Activated CD4-positive, CD25-positive, alpha-beta regulatory T cell (primary cell): Measurements from ENCODE around the gene GHRHR.

Source experiments
- DNase-seq, 4 experiments: peaks; one replicate each; lab custom pipeline; 2025; lab: John Stamatoyannopoulos, UW

The GHRHR gene

DNA sequence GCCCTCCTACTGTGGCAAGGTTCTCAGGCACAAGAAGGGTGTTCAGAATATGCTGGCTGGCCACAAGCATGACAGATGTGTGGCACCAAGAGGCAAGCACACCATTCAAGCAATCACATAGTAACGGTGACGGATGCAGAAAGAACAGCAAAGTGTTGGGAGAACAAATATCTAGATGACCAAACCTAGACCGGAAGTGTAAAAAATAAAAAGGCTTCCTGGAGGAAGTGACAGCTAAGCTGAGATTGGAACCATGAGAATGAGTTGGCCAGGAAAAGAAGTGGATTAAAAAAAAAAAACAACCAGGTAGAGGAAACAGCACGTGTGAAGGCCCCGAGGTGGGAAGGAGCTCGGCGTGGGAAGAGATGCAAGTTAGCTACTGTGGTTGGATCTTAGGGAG, 22.0 kb downstream of the GHRHR start:
- DNase-seq, result no peak

- DNase-seq, result no peak
Observed at GRCh38 chr7:30986331-30986730, 22.6 kb downstream of the GHRHR start.

- DNase-seq, result no peak
Observed at GRCh38 chr7:30986738-30987137, 23.0 kb downstream of the GHRHR start.

DNA sequence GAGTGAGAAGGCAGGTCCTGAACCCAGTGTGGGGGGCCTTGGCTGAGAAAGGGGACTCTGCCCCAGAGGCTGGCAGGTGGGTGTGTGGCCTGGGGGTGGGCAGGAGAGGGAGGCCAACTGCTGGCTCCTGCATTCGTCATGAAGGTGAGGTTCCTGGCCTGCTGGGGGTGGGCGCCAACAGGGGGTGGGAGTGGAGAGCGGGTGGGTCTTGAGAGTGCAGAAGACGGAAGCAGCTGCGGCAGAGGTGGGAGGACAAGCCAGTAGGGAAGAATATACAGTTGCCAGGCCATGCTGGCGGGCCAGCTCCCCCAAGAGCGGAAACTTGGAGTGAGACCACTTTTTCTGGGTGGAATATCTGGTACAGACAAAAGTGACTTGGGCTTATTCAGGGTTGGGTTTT, 23.4 kb downstream of the GHRHR start:
- no peak for DNase-seq

- no peak for DNase-seq
Observed at GRCh38 chr7:30987936-30988335, 24.2 kb downstream of the GHRHR start.

GRCh38 chr7:30988351-30989005, 24.7 kb downstream of the GHRHR start:
- DNase-seq, result no peak

- DNase-seq, result no peak
Observed at GRCh38 chr7:30989008-30989823, 25.5 kb downstream of the GHRHR start.

- no peak for DNase-seq
Observed at GRCh38 chr7:30989824-30990672, 26.3 kb downstream of the GHRHR start.

- DNase-seq, result no peak
Observed at GRCh38 chr7:30990673-30991170, 27.0 kb downstream of the GHRHR start.

DNA sequence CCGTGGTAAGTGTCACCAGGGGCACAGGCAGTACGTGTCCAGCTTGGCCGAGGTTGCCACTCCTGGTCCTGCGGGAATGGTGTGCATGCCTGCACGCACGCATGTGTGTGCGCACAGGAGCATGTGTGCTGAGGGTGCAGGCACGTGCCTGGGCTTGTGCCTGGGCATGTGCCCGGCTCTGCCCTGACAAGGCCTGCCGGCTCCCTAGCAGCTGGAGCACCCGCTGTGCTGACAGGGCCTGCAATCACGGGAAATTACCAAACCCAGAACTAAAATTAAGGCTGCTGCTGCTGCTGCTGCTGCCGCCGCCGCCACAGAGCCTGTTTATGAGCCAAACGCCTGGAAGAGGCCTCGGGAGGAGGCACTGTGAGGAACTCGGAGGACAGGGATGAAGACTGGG, 28.7 kb downstream of the GHRHR start:
- no peak for DNase-seq

DNA sequence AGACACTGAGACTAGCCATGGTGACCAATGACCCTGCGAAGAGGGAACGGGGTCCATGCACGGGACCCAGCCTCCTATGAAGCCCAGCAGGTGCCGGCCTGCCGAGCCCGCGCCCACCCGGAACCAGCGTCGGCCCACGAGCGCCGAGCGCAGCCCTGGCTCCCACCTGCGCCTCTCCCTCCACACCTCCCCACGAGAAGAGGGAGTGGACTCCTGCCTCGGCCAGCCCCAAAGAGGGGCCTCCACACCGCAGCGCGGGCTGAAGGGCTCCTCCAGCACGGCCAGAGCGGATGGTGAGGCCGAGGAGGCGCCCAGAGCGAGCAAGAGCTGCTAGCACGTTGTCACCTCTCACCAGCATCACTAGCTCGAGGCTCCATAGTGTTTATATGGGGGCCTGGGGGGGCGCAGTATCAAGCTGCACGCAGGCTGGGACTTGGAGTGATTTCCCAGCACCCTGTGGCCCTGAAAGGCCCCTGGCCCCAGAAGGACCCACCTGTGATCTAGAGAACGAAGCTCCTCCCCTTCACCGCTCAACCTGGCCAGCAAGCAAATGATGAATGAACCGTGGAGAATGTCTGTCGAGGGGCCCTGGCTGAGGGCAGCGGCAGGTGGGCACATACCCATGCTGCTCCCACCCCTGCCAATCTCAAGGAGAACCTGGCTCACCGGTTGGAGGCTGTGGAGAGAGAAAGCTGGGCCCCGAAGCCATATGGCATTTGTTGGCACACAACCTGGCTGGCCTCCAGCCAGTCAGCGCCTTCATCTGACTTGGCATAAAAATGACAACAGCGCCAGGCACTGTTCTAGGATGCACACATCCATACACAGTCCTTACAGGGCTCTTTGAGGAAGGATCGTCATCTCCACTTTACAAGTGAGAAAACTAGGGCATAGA, 30.7 kb downstream of the GHRHR start:
- DNase-seq, result no peak

- no peak for DNase-seq
Observed at GRCh38 chr7:30995536-30995935, 31.8 kb downstream of the GHRHR start.

DNA sequence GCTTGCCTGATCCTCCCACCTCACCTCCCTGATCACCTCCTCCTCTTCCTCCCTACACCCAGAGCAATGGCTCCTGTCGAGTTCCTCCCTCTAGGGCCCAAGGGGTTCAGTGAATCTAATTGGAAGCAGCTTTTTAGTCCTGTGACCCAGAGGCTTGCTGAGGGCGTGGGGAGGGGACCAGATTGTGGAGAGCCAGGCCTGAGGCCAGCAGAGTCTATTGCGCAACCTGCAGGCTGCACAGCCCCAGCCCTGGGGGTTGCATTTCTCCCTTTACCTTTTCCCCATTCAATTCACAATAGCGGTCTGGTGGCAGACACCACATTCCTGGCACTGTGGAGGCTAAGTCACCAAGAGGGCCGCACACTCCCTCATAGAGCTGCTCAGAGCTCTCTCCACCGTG, 32.5 kb downstream of the GHRHR start:
- DNase-seq, result no peak

- no peak for DNase-seq
Observed at GRCh38 chr7:30996883-30997282, 33.1 kb downstream of the GHRHR start.

GRCh38 chr7:30997316-30997715, 33.6 kb downstream of the GHRHR start:
- DNase-seq, result no peak

DNA sequence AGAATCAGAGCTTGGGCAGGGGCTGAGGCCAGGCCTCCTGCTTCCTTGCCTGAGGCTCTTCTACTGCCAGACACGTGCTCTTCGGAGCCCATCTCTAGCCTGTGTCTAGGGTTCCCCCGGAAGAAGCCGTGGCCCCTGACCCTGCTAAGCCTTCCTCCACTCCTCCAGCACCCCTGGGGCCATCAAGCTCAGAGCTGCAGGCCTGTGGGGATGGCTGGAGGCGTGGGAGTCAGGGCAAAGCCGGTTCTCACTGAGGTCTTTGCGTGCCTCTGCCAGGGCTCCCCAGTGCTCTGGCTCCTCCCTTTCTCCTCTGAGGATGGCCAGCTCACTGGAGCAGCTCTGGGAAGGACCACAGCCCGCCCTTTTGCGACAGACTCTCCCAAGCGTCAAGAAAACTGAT, 34.4 kb downstream of the GHRHR start:
- no peak for DNase-seq

DNA sequence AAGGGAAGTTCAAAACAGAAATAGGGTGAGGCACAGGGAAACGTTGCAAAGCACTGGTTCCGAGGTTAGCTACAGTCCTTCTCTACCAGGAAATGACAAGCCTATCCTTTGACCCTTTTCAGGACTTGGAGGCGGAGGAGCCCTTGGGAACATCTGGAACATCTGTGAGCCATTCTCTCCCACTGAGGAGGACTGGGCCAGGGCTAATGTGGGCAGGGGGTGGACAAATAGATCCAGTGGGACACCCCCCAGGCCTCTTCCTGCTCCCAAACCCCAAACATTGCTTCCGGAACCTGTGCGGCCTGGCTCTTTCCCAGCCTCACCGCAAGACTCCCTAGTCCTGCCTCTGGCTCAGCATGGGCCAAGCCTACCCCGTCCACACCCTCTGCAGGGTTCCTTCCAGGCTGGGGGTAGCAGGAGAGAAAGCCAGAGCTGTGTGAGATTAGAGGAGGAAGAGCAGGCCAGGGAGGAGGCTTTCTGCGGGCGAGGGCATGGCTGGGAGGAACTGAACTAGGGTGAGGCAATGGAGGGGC, 36.5 kb downstream of the GHRHR start:
- DNase-seq, result no peak

DNA sequence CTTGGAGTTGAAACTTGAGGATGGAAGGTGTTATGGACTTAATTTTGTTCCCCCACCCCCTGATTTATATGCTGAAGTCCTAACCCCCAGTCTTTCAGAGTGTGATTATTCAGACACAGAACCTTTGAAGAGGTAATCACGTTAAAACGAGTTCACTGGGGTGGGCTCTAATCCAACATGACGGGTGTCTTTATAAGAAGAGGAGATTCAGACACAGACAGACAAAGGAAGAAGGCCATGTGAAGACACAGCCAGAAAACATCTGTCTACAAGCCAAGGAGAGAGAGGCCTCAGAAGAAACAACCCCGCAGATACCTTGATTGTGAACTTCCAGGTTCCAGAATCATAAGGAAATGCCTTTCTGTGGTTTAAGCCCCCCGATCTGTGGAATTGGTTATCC, 37.0 kb downstream of the GHRHR start:
- DNase-seq, result no peak

- DNase-seq, result no peak
Observed at GRCh38 chr7:31002256-31002655, 38.5 kb downstream of the GHRHR start.

DNA sequence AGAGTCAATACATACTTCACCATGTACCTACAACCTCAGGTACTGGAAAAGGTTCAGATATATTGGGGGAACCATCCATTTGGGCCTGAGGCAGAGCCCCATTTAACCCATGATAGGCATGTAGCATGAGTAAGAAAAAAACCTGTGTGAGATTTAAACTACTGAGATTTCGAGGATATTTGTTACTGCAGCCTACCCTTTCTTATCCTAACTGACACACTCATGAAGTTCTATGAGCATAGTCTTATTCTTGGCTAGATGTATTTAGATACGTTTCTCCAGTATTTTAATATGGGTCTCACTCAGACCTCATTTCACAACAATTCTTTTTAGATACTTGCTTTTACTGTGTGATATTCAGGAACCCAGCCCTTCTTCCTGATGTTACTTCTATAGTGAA, 39.3 kb downstream of the GHRHR start:
- DNase-seq, result no peak

- DNase-seq, result no peak
Observed at GRCh38 chr7:31003721-31004120, 40.0 kb downstream of the GHRHR start.
